Transverse colon (tissue), 4 donors: ENCODE measurements around the gene TACC2. TPM values are rescaled to one million over a fixed set of nuclear protein-coding genes. Genes with fewer than 3 reads are reported as not detected.

ENCODE experiments used
- DNase-seq: peaks from one replicate; pipeline ENCODE4 v3.0.0-alpha.2; 2019
- H3K27ac ChIP-seq, 4 donors: fragments of 200-600 bp; sonication (generic); 2 replicates each; pipeline ENCODE4 v1.5.1; 2016 to 2018; ENCODE audit warnings: inconsistent platforms in 4 of 4
- H3K27me3 ChIP-seq: fragments of 200-600 bp; sonication (generic); 2 replicates; pipeline ENCODE4 v1.5.1; 2017; ENCODE audit warnings: inconsistent platforms
- H3K36me3 ChIP-seq, 4 donors: fragments of 200-600 bp; sonication (generic); 2 replicates each; pipeline ENCODE4 v1.5.1; 2017 to 2019; ENCODE audit warnings: inconsistent platforms in 4 of 4
- H3K4me1 ChIP-seq, 4 donors: fragments of 200-600 bp; sonication (generic); 2 replicates each; pipeline ENCODE4 v1.5.1; 2017 to 2020; ENCODE audit warnings: inconsistent platforms in 4 of 4
- H3K4me3 ChIP-seq, 4 donors: fragments of 200-600 bp; sonication (generic); 1 replicate in 1 of 4; 2 replicates in 3 of 4; pipeline versions ENCODE4 v1.5.1 to v1.6.1; 2017 to 2019; ENCODE audit warnings: inconsistent platforms in 4 of 4
- H3K9me3 ChIP-seq, 2 donors: fragments of 200-600 bp; sonication (generic); 2 replicates each; pipeline ENCODE4 v1.5.1; 2017 to 2019; ENCODE audit warnings: inconsistent platforms in 2 of 2
- CTCF ChIP-seq, 5 experiments: fragments of 200-600 bp in 3 of 5; fragments of 450-650 bp in 2 of 5; sonication (generic) in 3 of 5; IDR thresholded peaks; 1 replicate in 2 of 5; 2 replicates in 3 of 5; pipeline ENCODE4 v1.5.1; 2016 to 2017; ENCODE audit warnings: antibody characterized with exemption in 5 of 5, inconsistent platforms in 3 of 5, mild to moderate bottlenecking in 2 of 5, moderate library complexity in 1 of 5
- EP300 ChIP-seq: sonication (generic); formaldehyde crosslinking; IDR thresholded peaks from one replicate; pipeline ENCODE4 v1.6.1; 2017; ENCODE audit warnings: antibody characterized with exemption, low read depth
- POLR2A ChIP-seq: fragments of 450-650 bp; IDR thresholded peaks from one replicate; pipeline ENCODE4 v1.6.1; 2016; ENCODE audit warnings: antibody characterized with exemption, mild to moderate bottlenecking, moderate library complexity
- POLR2AphosphoS5 ChIP-seq, 3 donors: sonication (generic); formaldehyde crosslinking; IDR thresholded peaks; one replicate each; pipeline ENCODE4 v1.6.1; 2016; ENCODE audit warnings: antibody characterized with exemption in 3 of 3
- WGBS, 2 donors: methylation state at CpG; one replicate each; pipeline ENCODE4 v1.1.5; 2018; ENCODE audit warnings: low coverage in 1 of 2; 5-methylcytosine and 5-hydroxymethylcytosine counted together
- in situ Hi-C, 4 donors: fragments of 200-750 bp; cut with MboI; loops; one replicate each; pipeline versions ENCODE4 v1.15.0 to v1.15.1; 2017; ENCODE audit warnings: low sequenced_read_pairs in 3 of 4, low pct_ligation_motif_present in 1 of 4, low pct_unique_long_range_greater_than_20kb in 1 of 4
- intact Hi-C: fragments of 100-400 bp; cut with DNase I; formaldehyde crosslinking; loops from one replicate; pipeline ENCODE4 v1.15.1; 2023; ENCODE audit warnings: low total_unique reads
- total RNA-seq, 4 donors: library from RNA; depleted of rRNA; stranded (reverse); fragments of >200 nt; gene quantifications; one replicate each; pipeline ENCODE4 v1.1.0, GENCODE V29; 2016

TACC2 gene
- total RNA-seq, 4 donors from 2014 or later, result 65.9 to 178 (median 101) TPM

DNA sequence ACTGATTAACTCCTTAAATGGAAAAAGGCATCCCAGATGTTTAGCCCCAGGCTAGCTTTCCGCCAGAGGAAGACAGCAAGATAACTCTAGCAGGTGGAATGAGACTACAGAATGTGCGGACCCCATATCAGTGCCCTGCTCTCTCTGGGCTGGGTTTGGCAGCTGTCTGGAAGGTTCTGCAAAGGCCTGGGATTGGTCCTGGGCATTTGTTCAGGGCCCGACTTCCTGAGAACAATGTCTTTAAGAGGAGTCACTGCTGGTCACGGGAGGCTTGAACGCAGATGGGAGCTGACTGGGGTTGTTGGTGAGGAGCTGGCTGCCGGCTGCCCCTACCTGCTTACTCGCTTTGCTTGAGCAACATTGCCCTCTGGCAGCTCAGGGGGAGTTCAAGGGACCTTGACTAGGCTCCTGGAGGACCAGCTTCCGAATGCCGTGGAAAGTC, 151.5 kb downstream of the TACC2 start:
- Histone ChIP-seq H3K36me3 (no peaks in the 10 kb centered on the region), H3K27me3 (no peaks in the 10 kb centered on the region), H3K27ac (peak overlapping the region; percentile 61 to 74 (median 70)), H3K9me3 (no peaks in the 10 kb centered on the region), H3K4me1 (peaks cover 10 to 35% (median 23%) of the 10 kb centered on the region in 4 donors), H3K4me3 (no peak overlapping the region)
- DNase-seq, result no peak
- 71 to 76% methylated on average over 3 to 9 of the region's 9 CpGs for WGBS, 2 donors
- in situ Hi-C loops, result no loop called here
- intact Hi-C loops, result no loop called here
- TF ChIP-seq POLR2A (no peak), EP300 (no peak)

DNA sequence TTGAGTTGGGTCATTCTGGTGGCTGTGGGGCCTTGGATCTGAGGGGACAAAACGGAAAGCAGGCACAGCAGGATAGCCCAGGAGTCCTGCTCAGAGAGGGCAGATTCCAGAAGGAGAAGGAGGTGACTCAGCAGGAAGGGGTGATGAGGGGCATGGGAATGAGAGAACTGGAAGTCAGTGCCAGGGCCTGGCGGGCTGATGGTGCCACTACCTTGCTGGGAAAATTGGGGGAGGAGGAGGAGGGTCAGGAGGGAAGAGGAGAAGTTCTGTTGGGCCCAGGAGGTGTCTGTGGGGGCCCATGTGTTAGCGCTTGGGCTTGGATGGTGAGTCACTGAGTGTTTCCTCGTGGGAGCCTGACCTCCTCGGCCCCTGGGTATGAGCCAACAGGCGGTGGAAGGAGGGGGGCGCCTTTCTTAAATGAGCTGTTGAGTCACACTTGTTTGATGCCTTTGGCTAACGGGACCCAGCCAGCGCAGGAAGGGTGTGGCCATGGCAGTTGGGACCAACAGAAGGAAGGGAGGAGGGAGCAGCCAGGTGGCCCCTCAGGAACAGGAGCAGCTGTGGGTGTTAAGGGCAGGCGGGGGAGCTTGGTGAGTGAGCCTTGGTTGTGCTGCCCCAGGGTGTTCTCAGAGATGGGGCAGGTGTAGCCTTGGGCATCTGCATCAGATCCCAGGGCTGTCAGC, 152.1 kb downstream of the TACC2 start:
- H3K27ac ChIP-seq, result peak overlapping the region; percentile 61 to 74 (median 70)
- no peak overlapping the region for H3K4me3 ChIP-seq
- TF ChIP-seq POLR2AphosphoS5 (IDR thresholded peaks at IDR 0.05) (peak; percentile 50 to 66 (median 51)), POLR2A (no peak)
- H3K4me1 ChIP-seq, result peaks cover 10 to 35% (median 23%) of the 10 kb centered on the region in 4 donors
- no peaks in the 10 kb centered on the region for H3K9me3 ChIP-seq
- DNase-seq, result peak; percentile 75
- H3K36me3 ChIP-seq, result no peaks in the 10 kb centered on the region
- intact Hi-C loops, result no loop called here
- 30 to 60% methylated on average over 1 to 8 of the region's 10 CpGs for WGBS, 2 donors
- in situ Hi-C loops, result no loop called here
- no peaks in the 10 kb centered on the region for H3K27me3 ChIP-seq

DNA sequence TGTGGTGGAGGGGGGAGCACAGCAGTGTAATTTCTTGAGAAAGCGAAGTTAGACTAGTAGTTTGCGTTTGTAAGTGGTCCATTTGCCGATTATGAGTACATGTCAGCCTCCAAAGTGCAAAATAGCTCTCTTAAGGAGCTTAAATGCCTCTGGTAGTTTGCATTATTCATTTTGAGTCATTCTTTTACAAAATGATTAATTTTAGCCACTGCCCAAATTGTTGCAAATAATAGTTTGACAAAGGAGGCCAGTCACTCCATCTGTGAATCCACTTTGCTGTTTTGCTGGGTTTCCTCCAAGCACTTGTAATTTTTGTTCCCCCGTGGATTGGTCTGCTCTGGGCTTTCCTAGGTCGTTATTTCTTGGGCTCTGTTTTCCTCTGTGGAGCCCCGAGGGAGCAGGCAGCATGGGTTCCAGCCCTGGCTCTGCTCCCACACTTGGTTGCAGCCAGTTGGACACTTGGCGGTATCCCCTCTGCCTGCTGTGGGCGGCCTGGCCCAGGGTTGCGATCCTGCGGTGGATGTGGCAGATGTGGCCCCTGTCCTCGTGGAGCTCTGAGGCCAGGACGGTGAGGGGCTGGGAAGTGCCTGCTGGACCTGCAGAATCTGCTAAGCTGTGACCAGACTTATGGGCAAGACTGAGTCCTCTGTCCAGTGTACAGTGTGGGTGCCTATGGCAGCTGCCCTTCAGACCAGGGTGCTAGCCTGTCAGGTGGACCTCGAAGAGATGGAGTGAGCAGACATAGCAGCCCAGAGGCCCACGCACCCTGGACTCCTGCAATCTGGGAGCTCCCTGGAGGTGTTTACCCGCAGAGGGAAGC, 153.1 kb downstream of the TACC2 start:
- Histone ChIP-seq H3K27me3 (no peaks in the 10 kb centered on the region), H3K27ac (peak overlapping the region; percentile 61 to 74 (median 70)), H3K4me3 (no peak overlapping the region), H3K4me1 (peaks cover 10 to 35% (median 23%) of the 10 kb centered on the region in 4 donors), H3K9me3 (no peaks in the 10 kb centered on the region), H3K36me3 (no peaks in the 10 kb centered on the region)
- in situ Hi-C loops (no loop called here), intact Hi-C loops (no loop called here)
- WGBS, 2 donors, result 61 to 77% methylated on average over 6 to 15 of the region's 15 CpGs
- TF ChIP-seq POLR2A (no peak), EP300 (no peak), POLR2AphosphoS5 (IDR thresholded peaks at IDR 0.05) (no peak), CTCF (IDR thresholded peaks at IDR 0.05) (no peak)
- no peak for DNase-seq

GRCh38 chr10:122142641-122143237, 153.8 kb downstream of the TACC2 start:
- no peak for DNase-seq
- in situ Hi-C loops, result no loop called here
- H3K4me1 ChIP-seq, result peaks cover 10 to 35% (median 23%) of the 10 kb centered on the region in 4 donors
- no peak overlapping the region for H3K4me3 ChIP-seq
- TF ChIP-seq EP300 (no peak), CTCF (IDR thresholded peaks at IDR 0.05) (peak; percentile 77 to 93 (median 86))
- no peaks in the 10 kb centered on the region for H3K36me3 ChIP-seq
- H3K27ac ChIP-seq, result peak overlapping the region; percentile 61 to 74 (median 70)
- 33 to 39% methylated on average over 3 to 14 of the region's 14 CpGs for WGBS, 2 donors
- H3K27me3 ChIP-seq, result no peaks in the 10 kb centered on the region
- intact Hi-C loops, result no loop called here
- H3K9me3 ChIP-seq, result no peaks in the 10 kb centered on the region

- DNase-seq, result no peak
- H3K36me3 ChIP-seq, result no peaks in the 10 kb centered on the region
- H3K27me3 ChIP-seq, result no peaks in the 10 kb centered on the region
- intact Hi-C loops (no loop called here), in situ Hi-C loops (no loop called here)
- no peak for TF ChIP-seq EP300
- no peak for TF ChIP-seq POLR2A
- TF ChIP-seq POLR2AphosphoS5 (IDR thresholded peaks at IDR 0.05), result no peak
- no peak for TF ChIP-seq CTCF (IDR thresholded peaks at IDR 0.05)
- H3K9me3 ChIP-seq, result no peaks in the 10 kb centered on the region
- no peak overlapping the region for H3K4me3 ChIP-seq
- H3K27ac ChIP-seq, result peak overlapping the region; percentile 61 to 74 (median 70)
- peaks cover 10 to 36% (median 23%) of the 10 kb centered on the region in 4 donors for H3K4me1 ChIP-seq
- WGBS, 2 donors, result 24 to 74% methylated on average over 3 to 14 of the region's 14 CpGs
These were observed 154.4 kb downstream of the TACC2 start for GRCh38 chr10:122143238-122143841.
